ENCODE measurements around the gene HDDC3. TPM values are rescaled to one million over a fixed set of nuclear protein-coding genes. Genes with fewer than 3 reads are reported as not detected.

HDDC3 gene
- total and polyA plus RNA-seq, 10 donors: 12.8 to 34.5 (median 21.7) TPM

- no peak overlapping the region for H3K27ac ChIP-seq
- no peaks in the 10 kb centered on the region for H3K9me3 ChIP-seq
- TF ChIP-seq POLR2AphosphoS5 (IDR thresholded peaks at IDR 0.05) (no peak), CTCF (IDR thresholded peaks at IDR 0.05 in 8 of 11, conservative IDR thresholded peaks at IDR 0.05 in 3 of 11) (no peak), POLR2A (IDR thresholded peaks at IDR 0.05) (no peak)
- no peaks in the 10 kb centered on the region for H3K27me3 ChIP-seq (replicated peaks in 1 of 7)
- intact Hi-C loops (cut with DNase I; ENCODE audit: low total_unique reads): loop anchor here (10.0 kb wide), 1 partner anchor 296 kb away; no protein-coding TSS in a partner anchor
- no peak for DNase-seq
- H3K36me3 ChIP-seq: peaks cover 0 to 100% (median 13%) of the 10 kb centered on the region in 6 donors
- H3K4me3 ChIP-seq: no peak overlapping the region
- 89 to 100% (median 93%) methylated on average over 1 of the region's 1 CpG for whole genome bisulfite sequencing, 5 donors
- no peaks in the 10 kb centered on the region for H3K4me1 ChIP-seq
Observed at GRCh38 chr15:90968434-90968833, 36.1 kb upstream of the HDDC3 start.

GRCh38 chr15:90967206-90967605 is 34.9 kb upstream of the HDDC3 start:
- Histone ChIP-seq H3K9me3 (no peaks in the 10 kb centered on the region), H3K4me1 (no peaks in the 10 kb centered on the region), H3K27ac (no peak overlapping the region), H3K36me3 (peaks cover 0 to 100% (median 17%) of the 10 kb centered on the region in 6 donors), H3K4me3 (no peak overlapping the region), H3K27me3 (replicated peaks in 1 of 7) (no peaks in the 10 kb centered on the region)
- intact Hi-C loops (cut with DNase I; ENCODE audit: low total_unique reads): loop anchor here (10.0 kb wide), 1 partner anchor 298 kb away; no protein-coding TSS in a partner anchor
- no peak for TF ChIP-seq CTCF (IDR thresholded peaks at IDR 0.05 in 8 of 11, conservative IDR thresholded peaks at IDR 0.05 in 3 of 11)
- TF ChIP-seq POLR2A (IDR thresholded peaks at IDR 0.05): no peak
- TF ChIP-seq POLR2AphosphoS5 (IDR thresholded peaks at IDR 0.05): no peak
- DNase-seq: no peak
- 84 to 97% (median 96%) methylated on average over 5 of the region's 5 CpGs for WGBS, 5 donors

GRCh38 chr15:90966262-90966661 is 33.9 kb upstream of the HDDC3 start:
- Histone ChIP-seq H3K9me3 (no peaks in the 10 kb centered on the region), H3K4me3 (no peak overlapping the region), H3K27ac (no peak overlapping the region), H3K27me3 (replicated peaks in 1 of 7) (no peaks in the 10 kb centered on the region), H3K36me3 (peaks cover 0 to 100% (median 25%) of the 10 kb centered on the region in 6 donors), H3K4me1 (no peaks in the 10 kb centered on the region)
- intact Hi-C loops (cut with DNase I; ENCODE audit: low total_unique reads): loop anchor here (10.0 kb wide), 1 partner anchor 299 kb away; no protein-coding TSS in a partner anchor
- WGBS, 5 donors: 90 to 95% (median 94%) methylated on average over 9 of the region's 9 CpGs
- DNase-seq: no peak
- TF ChIP-seq CTCF (IDR thresholded peaks at IDR 0.05 in 8 of 11, conservative IDR thresholded peaks at IDR 0.05 in 3 of 11) (no peak), POLR2A (IDR thresholded peaks at IDR 0.05) (no peak), POLR2AphosphoS5 (IDR thresholded peaks at IDR 0.05) (no peak)

- H3K9me3 ChIP-seq: no peaks in the 10 kb centered on the region
- DNase-seq: no peak
- no peak overlapping the region for H3K4me3 ChIP-seq
- WGBS, 5 donors: 89 to 96% (median 95%) methylated on average over 4 of the region's 4 CpGs
- intact Hi-C loops (cut with DNase I; ENCODE audit: low total_unique reads): loop anchor here (10.0 kb wide), 1 partner anchor 303 kb away; no protein-coding TSS in a partner anchor
- no peak overlapping the region for H3K27ac ChIP-seq
- H3K4me1 ChIP-seq: peaks cover 0 to 8% (median 4%) of the 10 kb centered on the region in 6 donors
- TF ChIP-seq POLR2A (IDR thresholded peaks at IDR 0.05): no peak
- TF ChIP-seq CTCF (IDR thresholded peaks at IDR 0.05 in 8 of 11, conservative IDR thresholded peaks at IDR 0.05 in 3 of 11): no peak
- no peak for TF ChIP-seq POLR2AphosphoS5 (IDR thresholded peaks at IDR 0.05)
- no peaks in the 10 kb centered on the region for H3K27me3 ChIP-seq (replicated peaks in 1 of 7)
- peaks cover 0 to 95% (median 43%) of the 10 kb centered on the region in 6 donors for H3K36me3 ChIP-seq
Observed at GRCh38 chr15:90962021-90962420, 29.7 kb upstream of the HDDC3 start.
